Measurements from ENCODE around the gene C1QL2.

The C1QL2 gene

DNA sequence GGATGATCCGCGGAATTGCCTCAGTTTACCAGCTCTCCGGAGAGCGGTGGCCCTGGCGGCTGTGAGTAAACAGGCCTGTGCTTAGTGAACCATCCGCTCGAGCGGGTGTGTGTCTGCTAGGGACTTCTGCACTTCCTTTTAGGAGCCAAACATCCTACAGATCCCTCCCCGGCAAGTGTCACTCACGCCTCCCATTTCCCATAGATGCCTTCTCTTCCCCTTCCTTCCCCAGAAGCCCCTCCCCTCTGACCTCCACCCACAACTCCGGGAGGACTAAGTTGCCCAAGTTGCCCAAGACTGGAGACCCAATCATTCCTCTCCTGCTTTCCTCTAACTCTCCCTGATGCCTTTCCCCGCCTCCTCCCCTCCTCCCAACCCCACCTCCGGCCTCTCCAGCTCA lies 2.9 kb downstream of the C1QL2 start:
- TF ChIP-seq SIN3A (IDR thresholded peaks at IDR 0.05; ENCODE audit: borderline replicate concordance, insufficient read depth, low read length) = no peak
- TF ChIP-seq, protein P1, sequence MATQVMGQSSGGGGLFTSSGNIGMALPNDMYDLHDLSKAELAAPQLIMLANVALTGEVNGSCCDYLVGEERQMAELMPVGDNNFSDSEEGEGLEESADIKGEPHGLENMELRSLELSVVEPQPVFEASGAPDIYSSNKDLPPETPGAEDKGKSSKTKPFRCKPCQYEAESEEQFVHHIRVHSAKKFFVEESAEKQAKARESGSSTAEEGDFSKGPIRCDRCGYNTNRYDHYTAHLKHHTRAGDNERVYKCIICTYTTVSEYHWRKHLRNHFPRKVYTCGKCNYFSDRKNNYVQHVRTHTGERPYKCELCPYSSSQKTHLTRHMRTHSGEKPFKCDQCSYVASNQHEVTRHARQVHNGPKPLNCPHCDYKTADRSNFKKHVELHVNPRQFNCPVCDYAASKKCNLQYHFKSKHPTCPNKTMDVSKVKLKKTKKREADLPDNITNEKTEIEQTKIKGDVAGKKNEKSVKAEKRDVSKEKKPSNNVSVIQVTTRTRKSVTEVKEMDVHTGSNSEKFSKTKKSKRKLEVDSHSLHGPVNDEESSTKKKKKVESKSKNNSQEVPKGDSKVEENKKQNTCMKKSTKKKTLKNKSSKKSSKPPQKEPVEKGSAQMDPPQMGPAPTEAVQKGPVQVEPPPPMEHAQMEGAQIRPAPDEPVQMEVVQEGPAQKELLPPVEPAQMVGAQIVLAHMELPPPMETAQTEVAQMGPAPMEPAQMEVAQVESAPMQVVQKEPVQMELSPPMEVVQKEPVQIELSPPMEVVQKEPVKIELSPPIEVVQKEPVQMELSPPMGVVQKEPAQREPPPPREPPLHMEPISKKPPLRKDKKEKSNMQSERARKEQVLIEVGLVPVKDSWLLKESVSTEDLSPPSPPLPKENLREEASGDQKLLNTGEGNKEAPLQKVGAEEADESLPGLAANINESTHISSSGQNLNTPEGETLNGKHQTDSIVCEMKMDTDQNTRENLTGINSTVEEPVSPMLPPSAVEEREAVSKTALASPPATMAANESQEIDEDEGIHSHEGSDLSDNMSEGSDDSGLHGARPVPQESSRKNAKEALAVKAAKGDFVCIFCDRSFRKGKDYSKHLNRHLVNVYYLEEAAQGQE (IDR thresholded peaks at IDR 0.05; ENCODE audit: insufficient read depth in 1 of 2, low read depth in 2 of 2, low read length in 2 of 2) = no peak
- no peak for TF ChIP-seq POLR2AphosphoS5 (IDR thresholded peaks at IDR 0.05; ENCODE audit: low read depth, low read length)
- no peak for TF ChIP-seq TAF1 (IDR thresholded peaks at IDR 0.05; ENCODE audit: borderline replicate concordance, insufficient read depth, low read length)
- TF ChIP-seq FOXP2 (optimal IDR thresholded peaks at IDR 0.05; ENCODE audit: borderline replicate concordance, extremely low read depth, extremely low read length, insufficient read depth) = no peak

DNA sequence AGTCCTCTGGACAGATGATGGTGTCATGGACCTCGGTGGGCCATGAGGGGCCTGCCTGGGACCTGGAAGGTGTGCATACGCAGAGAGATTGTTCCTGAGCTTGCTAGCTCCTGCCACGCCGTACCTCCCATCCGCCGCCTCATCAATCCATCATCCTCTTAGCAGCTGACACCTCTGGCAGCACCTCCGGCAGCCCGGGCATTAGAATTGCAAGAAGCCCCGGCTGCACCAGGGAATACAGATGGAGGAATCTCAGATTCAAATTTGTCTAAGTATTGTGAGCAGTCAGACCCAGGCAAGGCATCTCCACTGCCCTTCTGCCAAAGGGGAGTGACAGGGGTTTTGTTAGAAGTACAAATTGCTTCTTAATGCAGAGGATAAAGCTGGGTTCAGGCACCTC lies 4.5 kb downstream of the C1QL2 start:
- no peak for TF ChIP-seq POLR2AphosphoS5 (IDR thresholded peaks at IDR 0.05; ENCODE audit: low read depth, low read length)

DNA sequence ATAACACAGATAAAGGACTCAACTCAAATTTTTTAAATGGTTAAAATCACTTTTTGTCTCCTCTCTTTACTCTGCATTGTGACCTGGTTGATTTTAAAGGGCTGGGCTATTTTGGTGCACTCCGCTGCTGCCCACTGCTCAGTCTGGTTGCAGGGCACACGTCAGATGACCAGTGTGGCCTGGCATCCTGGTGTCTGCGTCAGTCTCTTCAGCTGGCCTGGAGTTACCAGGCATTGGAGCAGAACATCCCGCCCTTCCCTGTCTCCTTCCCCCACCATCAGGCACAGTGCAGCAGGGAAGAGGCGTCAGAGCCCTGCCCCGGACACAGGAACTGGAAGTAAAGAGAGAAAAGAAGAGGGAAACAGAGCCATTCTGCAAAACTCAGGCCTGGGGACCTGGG lies 8.9 kb downstream of the C1QL2 start:
- TF ChIP-seq, protein P1 (IDR thresholded peaks at IDR 0.05; ENCODE audit: insufficient read depth in 1 of 2, low read depth in 2 of 2, low read length in 2 of 2) = no peak
- TF ChIP-seq TAF1 (IDR thresholded peaks at IDR 0.05; ENCODE audit: borderline replicate concordance, insufficient read depth, low read length) = no peak
- TF ChIP-seq SIN3A (IDR thresholded peaks at IDR 0.05; ENCODE audit: borderline replicate concordance, insufficient read depth, low read length) = no peak
- TF ChIP-seq POLR2AphosphoS5 (IDR thresholded peaks at IDR 0.05; ENCODE audit: low read depth, low read length) = no peak
- no peak for TF ChIP-seq FOXP2 (optimal IDR thresholded peaks at IDR 0.05; ENCODE audit: borderline replicate concordance, extremely low read depth, extremely low read length, insufficient read depth)

DNA sequence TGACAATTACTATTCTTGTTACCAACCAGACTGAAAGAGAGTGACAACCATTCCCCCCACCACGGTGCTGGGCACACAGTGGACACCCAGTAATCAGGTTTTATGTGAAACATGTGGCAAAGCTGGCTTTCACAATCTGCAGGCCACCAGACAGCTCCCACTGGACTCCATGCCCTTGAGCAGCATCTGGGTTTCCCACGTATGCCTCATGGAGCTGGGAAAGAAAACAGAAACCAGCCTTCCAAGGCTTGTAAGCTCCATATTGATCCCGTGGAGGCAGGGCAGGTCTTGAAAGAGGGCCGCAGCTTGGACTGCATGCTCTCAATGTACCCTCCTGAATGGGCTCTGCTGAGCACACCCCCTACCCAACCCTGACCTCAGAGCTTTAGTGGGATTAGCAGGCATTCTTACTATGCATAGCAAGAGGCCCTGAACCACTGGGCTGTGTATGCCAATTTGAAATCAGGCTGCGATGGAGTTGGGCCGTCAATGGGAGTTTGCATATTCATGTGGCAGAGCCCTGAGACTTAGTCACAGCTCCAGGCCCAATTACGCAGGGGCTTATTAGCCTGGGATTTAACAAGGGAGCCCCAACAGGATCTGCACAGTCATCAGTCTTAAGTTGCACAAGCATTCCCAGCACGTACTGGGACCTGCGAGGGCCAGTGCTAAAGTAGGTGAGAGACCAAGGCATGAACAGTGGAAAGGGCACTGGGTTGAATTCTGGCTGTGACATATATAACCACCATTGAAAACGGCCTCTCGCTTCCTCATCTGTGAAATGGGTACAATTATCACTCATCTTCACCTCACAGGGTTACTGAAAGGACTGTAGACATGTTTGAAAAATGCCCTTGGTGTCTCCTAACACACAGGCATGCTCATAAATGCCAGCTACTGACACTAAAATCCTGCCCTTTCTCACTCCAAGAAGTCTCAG lies 10.5 kb downstream of the C1QL2 start:
- no peak for TF ChIP-seq FOXP2 (optimal IDR thresholded peaks at IDR 0.05; ENCODE audit: borderline replicate concordance, extremely low read depth, extremely low read length, insufficient read depth)
- no peak for TF ChIP-seq POLR2AphosphoS5 (IDR thresholded peaks at IDR 0.05; ENCODE audit: low read depth, low read length)
- TF ChIP-seq TAF1 (IDR thresholded peaks at IDR 0.05; ENCODE audit: borderline replicate concordance, insufficient read depth, low read length) = no peak
- TF ChIP-seq, protein P1 (IDR thresholded peaks at IDR 0.05; ENCODE audit: insufficient read depth in 1 of 2, low read depth in 2 of 2, low read length in 2 of 2) = no peak
- no peak for TF ChIP-seq SIN3A (IDR thresholded peaks at IDR 0.05; ENCODE audit: borderline replicate concordance, insufficient read depth, low read length)

DNA sequence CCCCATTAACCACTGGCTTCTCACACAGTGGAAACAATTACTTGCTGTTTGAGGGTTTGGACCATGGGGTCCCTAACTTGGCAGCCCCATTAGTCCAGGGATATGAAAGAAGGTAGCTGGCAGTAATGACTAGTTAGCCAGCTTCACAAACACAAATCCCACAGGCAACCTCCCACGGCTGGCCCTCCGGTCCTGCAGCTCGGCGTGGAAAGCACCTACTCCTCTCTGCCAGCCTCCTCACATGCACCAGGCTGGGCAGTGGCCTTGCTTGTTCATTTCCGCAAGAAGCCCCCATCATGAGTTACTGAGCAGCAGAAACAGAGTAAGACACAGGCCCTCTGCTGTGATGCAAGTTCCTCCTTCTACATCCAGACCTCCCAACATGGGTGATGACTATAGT lies 13.7 kb downstream of the C1QL2 start:
- TF ChIP-seq FOXP2 (optimal IDR thresholded peaks at IDR 0.05; ENCODE audit: borderline replicate concordance, extremely low read depth, extremely low read length, insufficient read depth) = no peak
- TF ChIP-seq TAF1 (IDR thresholded peaks at IDR 0.05; ENCODE audit: borderline replicate concordance, insufficient read depth, low read length) = no peak
- no peak for TF ChIP-seq POLR2AphosphoS5 (IDR thresholded peaks at IDR 0.05; ENCODE audit: low read depth, low read length)
- TF ChIP-seq, protein P1 (IDR thresholded peaks at IDR 0.05; ENCODE audit: insufficient read depth in 1 of 2, low read depth in 2 of 2, low read length in 2 of 2) = no peak
- no peak for TF ChIP-seq SIN3A (IDR thresholded peaks at IDR 0.05; ENCODE audit: borderline replicate concordance, insufficient read depth, low read length)

All from PFSK-1 (cell line).